GM08714 (cell line): Measurements from ENCODE around the gene MYZAP.

Source experiments
- H3K4me3 ChIP-seq: fragments of 200-500 bp; sonication (Bioruptor generic); 2 replicates; pipeline ENCODE4 v1.5.1; 2014; ENCODE audit warnings: mild to moderate bottlenecking, low read length, inconsistent platforms
- ZNF274 ChIP-seq: IDR thresholded peaks from 2 replicates; pipeline ENCODE4 v1.6.1; 2012; ENCODE audit warnings: mild to moderate bottlenecking, low read depth, low read length

MYZAP gene

GRCh38 chr15:57649138-57649537, 57.4 kb downstream of the MYZAP start:
- TF ChIP-seq ZNF274 = no peak
- H3K4me3 ChIP-seq = no peak overlapping the region

- TF ChIP-seq ZNF274 = no peak
- no peak overlapping the region for H3K4me3 ChIP-seq
Measured at GRCh38 chr15:57651445-57651844, 59.7 kb downstream of the MYZAP start.

GRCh38 chr15:57652481-57652880, 60.8 kb downstream of the MYZAP start:
- no peak overlapping the region for H3K4me3 ChIP-seq
- TF ChIP-seq ZNF274 = no peak

- no peak overlapping the region for H3K4me3 ChIP-seq
- TF ChIP-seq ZNF274 = no peak
Measured at GRCh38 chr15:57654153-57654852, 62.6 kb downstream of the MYZAP start.

GRCh38 chr15:57655053-57655452, 63.3 kb downstream of the MYZAP start:
- no peak overlapping the region for H3K4me3 ChIP-seq
- no peak for TF ChIP-seq ZNF274

GRCh38 chr15:57655809-57656208, 64.1 kb downstream of the MYZAP start:
- no peak overlapping the region for H3K4me3 ChIP-seq
- TF ChIP-seq ZNF274 = no peak

GRCh38 chr15:57656434-57656833, 64.7 kb downstream of the MYZAP start:
- TF ChIP-seq ZNF274 = no peak

GRCh38 chr15:57657619-57658018, 65.9 kb downstream of the MYZAP start:
- no peak for TF ChIP-seq ZNF274
- no peak overlapping the region for H3K4me3 ChIP-seq

More at GRCh38 chr15:57656434-57656833, 64.7 kb downstream of the MYZAP start:
- H3K4me3 ChIP-seq = no peak overlapping the region

- no peak for TF ChIP-seq ZNF274
- no peak overlapping the region for H3K4me3 ChIP-seq
Measured at GRCh38 chr15:57662091-57662744, 70.5 kb downstream of the MYZAP start.

GRCh38 chr15:57662802-57663201, 71.1 kb downstream of the MYZAP start:
- H3K4me3 ChIP-seq = no peak overlapping the region
- no peak for TF ChIP-seq ZNF274

GRCh38 chr15:57663262-57663661, 71.6 kb downstream of the MYZAP start:
- TF ChIP-seq ZNF274 = no peak

GRCh38 chr15:57665194-57665593, 73.5 kb downstream of the MYZAP start:
- TF ChIP-seq ZNF274 = no peak
- H3K4me3 ChIP-seq = no peak overlapping the region

More at GRCh38 chr15:57663262-57663661, 71.6 kb downstream of the MYZAP start:
- H3K4me3 ChIP-seq = no peak overlapping the region

- TF ChIP-seq ZNF274 = no peak
Measured at GRCh38 chr15:57665939-57666338, 74.2 kb downstream of the MYZAP start.

GRCh38 chr15:57667171-57667849, 75.6 kb downstream of the MYZAP start:
- TF ChIP-seq ZNF274 = no peak
- H3K4me3 ChIP-seq = no peak overlapping the region

More at GRCh38 chr15:57665939-57666338, 74.2 kb downstream of the MYZAP start:
- H3K4me3 ChIP-seq = no peak overlapping the region

GRCh38 chr15:57668016-57668415, 76.3 kb downstream of the MYZAP start:
- no peak for TF ChIP-seq ZNF274
- H3K4me3 ChIP-seq = no peak overlapping the region

- no peak overlapping the region for H3K4me3 ChIP-seq
- no peak for TF ChIP-seq ZNF274
Measured at GRCh38 chr15:57671636-57672035, 79.9 kb downstream of the MYZAP start.
